HepG2 (cell line): ENCODE data around the gene TMCC2. TPM values are rescaled to one million over a fixed set of nuclear protein-coding genes. Genes with fewer than 3 reads are reported as not detected.

Experiments used
- CBFB ChIP-seq: sonication (generic); formaldehyde crosslinking; IDR thresholded peaks from 2 replicates; pipeline ENCODE4 v1.4.0; 2020; ENCODE audit warnings: missing genetic modification reagents
- FOXO1 ChIP-seq: sonication (generic); formaldehyde crosslinking; IDR thresholded peaks from 2 replicates; pipeline ENCODE4 v1.4.0; 2020; ENCODE audit warnings: missing genetic modification reagents
- HMG20B ChIP-seq: conservative IDR thresholded peaks from 2 replicates; pipeline ENCODE4 v1.6.1; 2016; ENCODE audit warnings: missing genetic modification reagents, missing compliant biosample characterization
- HOXA7 ChIP-seq: sonication (generic); formaldehyde crosslinking; IDR thresholded peaks from 2 replicates; pipeline ENCODE4 v1.8.1; 2022; ENCODE audit warnings: mild to moderate bottlenecking, missing genetic modification reagents, moderate library complexity
- MED1 ChIP-seq: sonication (generic); formaldehyde crosslinking; IDR thresholded peaks from 2 replicates; pipeline ENCODE4 v1.4.0; 2020; ENCODE audit warnings: missing genetic modification reagents
- NFKBIZ ChIP-seq: IDR thresholded peaks from 2 replicates; pipeline ENCODE4 v1.6.1; 2018; ENCODE audit warnings: missing genetic modification reagents, missing compliant biosample characterization
- NR1H2 ChIP-seq: sonication (generic); formaldehyde crosslinking; IDR thresholded peaks from 2 replicates; pipeline ENCODE4 v1.8.1; 2022; ENCODE audit warnings: low read depth, missing genetic modification reagents, borderline replicate concordance
- REPIN1 ChIP-seq: sonication (generic); formaldehyde crosslinking; IDR thresholded peaks from 2 replicates; pipeline ENCODE4 v1.8.0; 2022; ENCODE audit warnings: missing genetic modification reagents, low read depth, mild to moderate bottlenecking, borderline replicate concordance
- TBX3 ChIP-seq: fragments of 450-650 bp; IDR thresholded peaks from 2 replicates; pipeline ENCODE4 v1.6.1; 2017; ENCODE audit warnings: antibody characterized with exemption, mild to moderate bottlenecking, inconsistent platforms, borderline replicate concordance
- TEAD3 ChIP-seq: optimal IDR thresholded peaks from 2 replicates; pipeline ENCODE3; 2016; ENCODE audit warnings: borderline replicate concordance
- THYN1 ChIP-seq: sonication (generic); formaldehyde crosslinking; IDR thresholded peaks from 2 replicates; pipeline ENCODE4 v1.8.1; 2023; ENCODE audit warnings: low read depth, mild to moderate bottlenecking, moderate library complexity, missing genetic modification reagents, borderline replicate concordance
- ZMYM4 ChIP-seq: sonication (generic); formaldehyde crosslinking; IDR thresholded peaks from 2 replicates; pipeline ENCODE4 v1.8.1; 2023; ENCODE audit warnings: mild to moderate bottlenecking, missing genetic modification reagents
- ZNF768 ChIP-seq: sonication (generic); formaldehyde crosslinking; IDR thresholded peaks from 2 replicates; pipeline ENCODE4 v1.4.0; 2020; ENCODE audit warnings: missing genetic modification reagents
- polyA plus RNA-seq, 8 experiments: library from polyadenylated mRNA; depleted of rRNA in 3 of 8; stranded (reverse) in 7 of 8; unstranded in 1 of 8; fragments of >200 nt; fragmentation: Illumina TruSeq in 4 of 8; extraction: Trizol in 4 of 8; gene quantifications; 2 replicates each; pipeline versions ENCODE4 v1.2.1 to v1.2.3, GENCODE V29; 2011 to 2016; ENCODE audit warnings: low read depth in 4 of 8, missing spikeins in 1 of 8, mixed read lengths in 1 of 8; ENCODE audit not compliant: insufficient read depth in 1 of 8
- total RNA-seq, 5 experiments: library from RNA; depleted of rRNA; stranded (reverse); fragments of >200 nt; fragmentation: Illumina TruSeq; extraction: Trizol; gene quantifications; 2 replicates each; pipeline ENCODE4 v1.2.3, GENCODE V29; 2016; ENCODE audit warnings: low read depth in 1 of 5
- TF ChIP-seq, protein P1 (sequence below): sonication (generic); formaldehyde crosslinking; IDR thresholded peaks from 2 replicates; pipeline ENCODE4 v1.4.0; 2020; ENCODE audit warnings: missing genetic modification reagents, borderline replicate concordance
- TF ChIP-seq, protein P2 (sequence below): sonication (generic); formaldehyde crosslinking; IDR thresholded peaks from 2 replicates; pipeline ENCODE4 v1.5.1; 2020; ENCODE audit warnings: mild to moderate bottlenecking, moderate library complexity, missing genetic modification reagents
- TF ChIP-seq, protein P3 (sequence below): sonication (generic); formaldehyde crosslinking; IDR thresholded peaks from 2 replicates; pipeline ENCODE4 v1.4.0; 2020; ENCODE audit warnings: missing genetic modification reagents
- TF ChIP-seq, protein P4 (sequence below): sonication (generic); formaldehyde crosslinking; IDR thresholded peaks from 2 replicates; pipeline ENCODE4 v1.5.0; 2020; ENCODE audit warnings: missing genetic modification reagents
- TF ChIP-seq, protein P5 (sequence below): sonication (generic); formaldehyde crosslinking; conservative IDR thresholded peaks from 2 replicates; pipeline ENCODE4 v1.8.0; 2022; ENCODE audit warnings: missing genetic modification reagents

The TMCC2 gene
- total and polyA plus RNA-seq, 2 of the 13 experiments (the other 11 are each of a cell fraction or from before 2014, with no cell fraction given), result 0.12 to 0.24 TPM

DNA sequence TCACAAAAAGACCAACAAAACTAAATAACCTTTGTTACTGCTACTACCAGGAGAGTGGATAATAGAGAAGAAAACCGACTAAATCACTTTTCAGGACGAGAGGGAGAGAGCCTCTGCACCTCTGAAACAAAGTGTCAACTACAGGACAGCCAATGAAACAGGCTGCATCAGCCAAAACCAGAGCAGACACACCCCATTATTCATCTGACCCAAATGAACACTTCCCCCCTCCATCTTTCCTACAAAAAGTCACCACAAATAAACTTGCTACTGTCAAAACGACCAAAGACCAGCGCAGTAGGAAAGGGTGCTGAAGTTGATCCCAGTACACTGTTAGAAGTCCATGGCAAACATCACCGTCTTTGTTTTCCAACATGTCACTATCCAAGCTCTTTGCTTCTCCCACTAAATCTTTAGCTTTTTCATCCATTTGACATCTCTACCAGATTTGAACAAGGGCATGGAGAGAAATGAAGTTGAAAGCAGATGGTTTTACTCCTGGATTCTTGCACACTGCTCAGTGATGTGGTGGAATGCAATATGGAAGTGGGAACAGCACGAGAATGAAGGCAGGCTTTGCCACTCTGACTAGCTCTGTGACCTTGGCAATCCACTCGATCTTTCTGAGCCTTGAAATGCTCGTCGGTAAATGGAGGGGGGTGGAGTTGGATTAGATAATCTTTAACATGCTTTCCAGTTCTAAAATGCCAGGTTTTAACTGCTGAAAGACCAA is 36.7 kb upstream of the TMCC2 start (continued):
- TF ChIP-seq, protein P1, sequence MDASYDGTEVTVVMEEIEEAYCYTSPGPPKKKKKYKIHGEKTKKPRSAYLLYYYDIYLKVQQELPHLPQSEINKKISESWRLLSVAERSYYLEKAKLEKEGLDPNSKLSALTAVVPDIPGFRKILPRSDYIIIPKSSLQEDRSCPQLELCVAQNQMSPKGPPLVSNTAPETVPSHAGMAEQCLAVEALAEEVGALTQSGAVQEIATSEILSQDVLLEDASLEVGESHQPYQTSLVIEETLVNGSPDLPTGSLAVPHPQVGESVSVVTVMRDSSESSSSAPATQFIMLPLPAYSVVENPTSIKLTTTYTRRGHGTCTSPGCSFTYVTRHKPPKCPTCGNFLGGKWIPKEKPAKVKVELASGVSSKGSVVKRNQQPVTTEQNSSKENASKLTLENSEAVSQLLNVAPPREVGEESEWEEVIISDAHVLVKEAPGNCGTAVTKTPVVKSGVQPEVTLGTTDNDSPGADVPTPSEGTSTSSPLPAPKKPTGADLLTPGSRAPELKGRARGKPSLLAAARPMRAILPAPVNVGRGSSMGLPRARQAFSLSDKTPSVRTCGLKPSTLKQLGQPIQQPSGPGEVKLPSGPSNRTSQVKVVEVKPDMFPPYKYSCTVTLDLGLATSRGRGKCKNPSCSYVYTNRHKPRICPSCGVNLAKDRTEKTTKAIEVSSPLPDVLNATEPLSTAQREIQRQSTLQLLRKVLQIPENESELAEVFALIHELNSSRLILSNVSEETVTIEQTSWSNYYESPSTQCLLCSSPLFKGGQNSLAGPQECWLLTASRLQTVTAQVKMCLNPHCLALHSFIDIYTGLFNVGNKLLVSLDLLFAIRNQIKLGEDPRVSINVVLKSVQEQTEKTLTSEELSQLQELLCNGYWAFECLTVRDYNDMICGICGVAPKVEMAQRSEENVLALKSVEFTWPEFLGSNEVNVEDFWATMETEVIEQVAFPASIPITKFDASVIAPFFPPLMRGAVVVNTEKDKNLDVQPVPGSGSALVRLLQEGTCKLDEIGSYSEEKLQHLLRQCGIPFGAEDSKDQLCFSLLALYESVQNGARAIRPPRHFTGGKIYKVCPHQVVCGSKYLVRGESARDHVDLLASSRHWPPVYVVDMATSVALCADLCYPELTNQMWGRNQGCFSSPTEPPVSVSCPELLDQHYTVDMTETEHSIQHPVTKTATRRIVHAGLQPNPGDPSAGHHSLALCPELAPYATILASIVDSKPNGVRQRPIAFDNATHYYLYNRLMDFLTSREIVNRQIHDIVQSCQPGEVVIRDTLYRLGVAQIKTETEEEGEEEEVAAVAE (CRISPR knock-in tag), result no peak
- TF ChIP-seq THYN1 (CRISPR knock-in tag) (no peak), MED1 (CRISPR knock-in tag) (peak; percentile 32; the same call in 1 of the 2 replicates), NR1H2 (no peak), ZMYM4 (CRISPR knock-in tag) (peak; percentile 77; the same call in 1 of the 2 replicates), HOXA7 (no peak), TBX3 (no peak), REPIN1 (CRISPR knock-in tag) (0 out of 2 replicates have a peak, but pooled peaks have one; percentile 39), HMG20B (CRISPR knock-in tag) (no peak), ZNF768 (CRISPR knock-in tag) (peak; percentile 57; the same call in 1 of the 2 replicates), TEAD3 (CRISPR knock-in tag) (peak; percentile 85), CBFB (CRISPR knock-in tag) (no peak), NFKBIZ (CRISPR knock-in tag) (no peak), FOXO1 (CRISPR knock-in tag) (no peak)
- TF ChIP-seq, protein P2, sequence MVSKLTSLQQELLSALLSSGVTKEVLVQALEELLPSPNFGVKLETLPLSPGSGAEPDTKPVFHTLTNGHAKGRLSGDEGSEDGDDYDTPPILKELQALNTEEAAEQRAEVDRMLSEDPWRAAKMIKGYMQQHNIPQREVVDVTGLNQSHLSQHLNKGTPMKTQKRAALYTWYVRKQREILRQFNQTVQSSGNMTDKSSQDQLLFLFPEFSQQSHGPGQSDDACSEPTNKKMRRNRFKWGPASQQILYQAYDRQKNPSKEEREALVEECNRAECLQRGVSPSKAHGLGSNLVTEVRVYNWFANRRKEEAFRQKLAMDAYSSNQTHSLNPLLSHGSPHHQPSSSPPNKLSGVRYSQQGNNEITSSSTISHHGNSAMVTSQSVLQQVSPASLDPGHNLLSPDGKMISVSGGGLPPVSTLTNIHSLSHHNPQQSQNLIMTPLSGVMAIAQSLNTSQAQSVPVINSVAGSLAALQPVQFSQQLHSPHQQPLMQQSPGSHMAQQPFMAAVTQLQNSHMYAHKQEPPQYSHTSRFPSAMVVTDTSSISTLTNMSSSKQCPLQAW (CRISPR knock-in tag), result peak; percentile 69
- TF ChIP-seq, protein P3, sequence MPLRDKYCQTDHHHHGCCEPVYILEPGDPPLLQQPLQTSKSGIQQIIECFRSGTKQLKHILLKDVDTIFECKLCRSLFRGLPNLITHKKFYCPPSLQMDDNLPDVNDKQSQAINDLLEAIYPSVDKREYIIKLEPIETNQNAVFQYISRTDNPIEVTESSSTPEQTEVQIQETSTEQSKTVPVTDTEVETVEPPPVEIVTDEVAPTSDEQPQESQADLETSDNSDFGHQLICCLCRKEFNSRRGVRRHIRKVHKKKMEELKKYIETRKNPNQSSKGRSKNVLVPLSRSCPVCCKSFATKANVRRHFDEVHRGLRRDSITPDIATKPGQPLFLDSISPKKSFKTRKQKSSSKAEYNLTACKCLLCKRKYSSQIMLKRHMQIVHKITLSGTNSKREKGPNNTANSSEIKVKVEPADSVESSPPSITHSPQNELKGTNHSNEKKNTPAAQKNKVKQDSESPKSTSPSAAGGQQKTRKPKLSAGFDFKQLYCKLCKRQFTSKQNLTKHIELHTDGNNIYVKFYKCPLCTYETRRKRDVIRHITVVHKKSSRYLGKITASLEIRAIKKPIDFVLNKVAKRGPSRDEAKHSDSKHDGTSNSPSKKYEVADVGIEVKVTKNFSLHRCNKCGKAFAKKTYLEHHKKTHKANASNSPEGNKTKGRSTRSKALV (CRISPR knock-in tag), result no peak
- TF ChIP-seq, protein P4, sequence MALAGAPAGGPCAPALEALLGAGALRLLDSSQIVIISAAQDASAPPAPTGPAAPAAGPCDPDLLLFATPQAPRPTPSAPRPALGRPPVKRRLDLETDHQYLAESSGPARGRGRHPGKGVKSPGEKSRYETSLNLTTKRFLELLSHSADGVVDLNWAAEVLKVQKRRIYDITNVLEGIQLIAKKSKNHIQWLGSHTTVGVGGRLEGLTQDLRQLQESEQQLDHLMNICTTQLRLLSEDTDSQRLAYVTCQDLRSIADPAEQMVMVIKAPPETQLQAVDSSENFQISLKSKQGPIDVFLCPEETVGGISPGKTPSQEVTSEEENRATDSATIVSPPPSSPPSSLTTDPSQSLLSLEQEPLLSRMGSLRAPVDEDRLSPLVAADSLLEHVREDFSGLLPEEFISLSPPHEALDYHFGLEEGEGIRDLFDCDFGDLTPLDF (CRISPR knock-in tag), result no peak
- TF ChIP-seq, protein P5, sequence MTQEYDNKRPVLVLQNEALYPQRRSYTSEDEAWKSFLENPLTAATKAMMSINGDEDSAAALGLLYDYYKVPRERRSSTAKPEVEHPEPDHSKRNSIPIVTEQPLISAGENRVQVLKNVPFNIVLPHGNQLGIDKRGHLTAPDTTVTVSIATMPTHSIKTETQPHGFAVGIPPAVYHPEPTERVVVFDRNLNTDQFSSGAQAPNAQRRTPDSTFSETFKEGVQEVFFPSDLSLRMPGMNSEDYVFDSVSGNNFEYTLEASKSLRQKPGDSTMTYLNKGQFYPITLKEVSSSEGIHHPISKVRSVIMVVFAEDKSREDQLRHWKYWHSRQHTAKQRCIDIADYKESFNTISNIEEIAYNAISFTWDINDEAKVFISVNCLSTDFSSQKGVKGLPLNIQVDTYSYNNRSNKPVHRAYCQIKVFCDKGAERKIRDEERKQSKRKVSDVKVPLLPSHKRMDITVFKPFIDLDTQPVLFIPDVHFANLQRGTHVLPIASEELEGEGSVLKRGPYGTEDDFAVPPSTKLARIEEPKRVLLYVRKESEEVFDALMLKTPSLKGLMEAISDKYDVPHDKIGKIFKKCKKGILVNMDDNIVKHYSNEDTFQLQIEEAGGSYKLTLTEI (CRISPR knock-in tag), result no peak
